Thoracic aorta (tissue), 2 donors: Measurements from ENCODE around the gene CSF1R. TPM values are rescaled to one million over a fixed set of nuclear protein-coding genes. Genes with fewer than 3 reads are reported as not detected.

Source experiments
- ATAC-seq: fragments of 150-250 bp; one replicate; pipeline ENCODE4 v1.8.0; 2017; ENCODE audit warnings: low read depth; ENCODE audit not compliant: insufficient number of reproducible peaks, low FRiP score
- DNase-seq: peaks from one replicate; pipeline ENCODE4 v3.0.0-alpha.2; 2020; ENCODE audit warnings: low spot score
- H3K27ac ChIP-seq, 2 donors: fragments of 200-600 bp; sonication (generic); 1 replicate in 1 of 2; 2 replicates in 1 of 2; pipeline ENCODE4 v1.5.1; 2016; ENCODE audit warnings: mild to moderate bottlenecking in 2 of 2, moderate library complexity in 2 of 2
- H3K27me3 ChIP-seq: fragments of 200-600 bp; sonication (generic); replicated peaks from 2 replicates; pipeline ENCODE4 v1.6.0; 2016; ENCODE audit warnings: mild to moderate bottlenecking; ENCODE audit not compliant: insufficient read depth
- H3K36me3 ChIP-seq: fragments of 200-600 bp; sonication (generic); one replicate; pipeline ENCODE4 v1.5.1; 2016
- H3K4me1 ChIP-seq, 2 donors: fragments of 200-600 bp; sonication (generic); 1 replicate in 1 of 2; 2 replicates in 1 of 2; pipeline versions ENCODE4 v1.5.1 to v1.6.0; 2016; ENCODE audit warnings: low read depth in 2 of 2, mild to moderate bottlenecking in 1 of 2; ENCODE audit not compliant: control insufficient read depth in 1 of 2
- H3K4me3 ChIP-seq: fragments of 200-600 bp; sonication (generic); 2 replicates; pipeline ENCODE4 v1.5.1; 2016; ENCODE audit warnings: mild to moderate bottlenecking
- H3K9me3 ChIP-seq: fragments of 200-600 bp; sonication (generic); 2 replicates; pipeline ENCODE4 v1.5.1; 2016
- CTCF ChIP-seq: fragments of 200-600 bp; sonication (generic); IDR thresholded peaks from one replicate; pipeline ENCODE4 v1.5.1; 2019; ENCODE audit warnings: antibody characterized with exemption
- total RNA-seq, 2 donors: library from RNA; depleted of rRNA; stranded (reverse); fragments of >200 nt; gene quantifications; one replicate each; pipeline versions ENCODE4 v1.1.0 to v1.2.3, GENCODE V29; 2016

Gene CSF1R
- total RNA-seq, 2 donors from 2014 or later, result 76.3 to 98.6 TPM

- H3K9me3 ChIP-seq, result no peaks in the 10 kb centered on the region
- no peak overlapping the region for H3K4me3 ChIP-seq
- peaks cover 79% of the 10 kb centered on the region for H3K36me3 ChIP-seq
- H3K27me3 ChIP-seq, result no peaks in the 10 kb centered on the region
- no peak overlapping the region for H3K27ac ChIP-seq
- ATAC-seq (no peak), DNase-seq (no peak)
- TF ChIP-seq CTCF, result no peak
- peaks cover 0 to 23% of the 10 kb centered on the region in 2 donors for H3K4me1 ChIP-seq
Observed at GRCh38 chr5:150126921-150127265, 40.5 kb upstream of the CSF1R start.

- TF ChIP-seq CTCF, result no peak
- Histone ChIP-seq H3K4me1 (peaks cover 0 to 18% of the 10 kb centered on the region in 2 donors), H3K9me3 (no peaks in the 10 kb centered on the region), H3K4me3 (no peak overlapping the region), H3K36me3 (peaks cover 80% of the 10 kb centered on the region), H3K27me3 (no peaks in the 10 kb centered on the region), H3K27ac (no peak overlapping the region)
- ATAC-seq (no peak), DNase-seq (no peak)
Observed at GRCh38 chr5:150126199-150126920, 40.0 kb upstream of the CSF1R start.

DNA sequence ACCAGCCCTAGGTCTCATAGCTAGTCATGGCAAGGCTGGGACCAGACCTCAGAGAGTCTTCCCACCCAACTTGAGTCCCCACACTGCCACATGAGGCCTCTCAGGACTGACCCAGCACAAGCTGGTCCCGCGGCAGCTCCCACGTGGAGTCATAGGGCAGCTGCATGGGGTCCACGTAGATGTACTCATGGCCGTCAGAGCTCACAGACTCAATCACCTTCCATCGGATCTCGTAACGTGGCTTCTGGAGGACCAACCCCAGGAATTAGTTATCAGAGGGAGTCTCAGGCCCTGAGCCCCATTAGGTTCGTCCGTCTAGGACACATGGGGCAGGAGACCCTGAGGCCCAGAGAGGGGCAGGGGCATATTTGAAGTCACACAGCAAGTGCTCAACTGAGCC, 39.0 kb upstream of the CSF1R start:
- no peaks in the 10 kb centered on the region for H3K27me3 ChIP-seq
- ATAC-seq, result no peak
- no peak overlapping the region for H3K27ac ChIP-seq
- H3K36me3 ChIP-seq, result peaks cover 89% of the 10 kb centered on the region
- no peak for DNase-seq
- no peaks in the 10 kb centered on the region for H3K9me3 ChIP-seq
- no peak for TF ChIP-seq CTCF
- no peak overlapping the region for H3K4me3 ChIP-seq
- H3K4me1 ChIP-seq, result peaks cover 0 to 9% of the 10 kb centered on the region in 2 donors

- peaks cover 0 to 2% of the 10 kb centered on the region in 2 donors for H3K4me1 ChIP-seq
- H3K27ac ChIP-seq, result no peak overlapping the region
- no peaks in the 10 kb centered on the region for H3K9me3 ChIP-seq
- ATAC-seq (no peak), DNase-seq (no peak)
- no peak for TF ChIP-seq CTCF
- peaks cover 94% of the 10 kb centered on the region for H3K36me3 ChIP-seq
- H3K27me3 ChIP-seq, result no peaks in the 10 kb centered on the region
- no peak overlapping the region for H3K4me3 ChIP-seq
Observed at GRCh38 chr5:150124596-150124995, 38.2 kb upstream of the CSF1R start.

GRCh38 chr5:150124111-150124557, 37.8 kb upstream of the CSF1R start:
- Histone ChIP-seq H3K27ac (no peak overlapping the region), H3K36me3 (peaks cover 94% of the 10 kb centered on the region), H3K9me3 (no peaks in the 10 kb centered on the region), H3K4me1 (no peaks in the 10 kb centered on the region), H3K4me3 (no peak overlapping the region), H3K27me3 (no peaks in the 10 kb centered on the region)
- no peak for TF ChIP-seq CTCF
- no peak for ATAC-seq
- no peak for DNase-seq
